ENCODE data around the gene HSD17B1.

The HSD17B1 gene

DNA sequence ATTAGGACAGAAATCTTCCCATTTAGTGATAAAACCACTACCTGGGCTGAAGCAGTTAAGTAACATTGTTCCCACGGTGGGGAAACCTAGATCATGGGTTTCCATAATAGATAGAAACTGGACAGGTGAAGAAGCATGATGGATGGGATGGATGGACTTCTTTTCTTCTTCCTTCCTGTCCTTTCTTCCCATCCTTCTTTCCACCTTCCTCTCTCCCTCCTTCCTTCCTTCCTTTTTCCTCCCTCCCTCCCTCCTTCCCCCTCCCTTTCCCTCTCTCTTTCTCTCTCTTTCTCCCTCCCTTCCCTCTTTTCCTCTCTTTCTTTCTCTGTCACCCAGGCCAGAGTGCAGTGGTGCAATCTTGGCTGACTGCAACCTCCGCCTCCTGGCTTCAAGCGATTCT is 21.7 kb downstream of the HSD17B1 start:
- TF ChIP-seq, protein P1, sequence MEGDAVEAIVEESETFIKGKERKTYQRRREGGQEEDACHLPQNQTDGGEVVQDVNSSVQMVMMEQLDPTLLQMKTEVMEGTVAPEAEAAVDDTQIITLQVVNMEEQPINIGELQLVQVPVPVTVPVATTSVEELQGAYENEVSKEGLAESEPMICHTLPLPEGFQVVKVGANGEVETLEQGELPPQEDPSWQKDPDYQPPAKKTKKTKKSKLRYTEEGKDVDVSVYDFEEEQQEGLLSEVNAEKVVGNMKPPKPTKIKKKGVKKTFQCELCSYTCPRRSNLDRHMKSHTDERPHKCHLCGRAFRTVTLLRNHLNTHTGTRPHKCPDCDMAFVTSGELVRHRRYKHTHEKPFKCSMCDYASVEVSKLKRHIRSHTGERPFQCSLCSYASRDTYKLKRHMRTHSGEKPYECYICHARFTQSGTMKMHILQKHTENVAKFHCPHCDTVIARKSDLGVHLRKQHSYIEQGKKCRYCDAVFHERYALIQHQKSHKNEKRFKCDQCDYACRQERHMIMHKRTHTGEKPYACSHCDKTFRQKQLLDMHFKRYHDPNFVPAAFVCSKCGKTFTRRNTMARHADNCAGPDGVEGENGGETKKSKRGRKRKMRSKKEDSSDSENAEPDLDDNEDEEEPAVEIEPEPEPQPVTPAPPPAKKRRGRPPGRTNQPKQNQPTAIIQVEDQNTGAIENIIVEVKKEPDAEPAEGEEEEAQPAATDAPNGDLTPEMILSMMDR (IDR thresholded peaks at IDR 0.05; ENCODE audit: borderline replicate concordance, control extremely low read depth, extremely low read depth, insufficient read depth, missing control alignments), result no peak
- in situ Hi-C loops (cut with MboI; ENCODE audit: low sequenced_read_pairs, unreplicated experiment), result no loop called here
- no peak for DNase-seq (ENCODE audit: low spot score)

DNA sequence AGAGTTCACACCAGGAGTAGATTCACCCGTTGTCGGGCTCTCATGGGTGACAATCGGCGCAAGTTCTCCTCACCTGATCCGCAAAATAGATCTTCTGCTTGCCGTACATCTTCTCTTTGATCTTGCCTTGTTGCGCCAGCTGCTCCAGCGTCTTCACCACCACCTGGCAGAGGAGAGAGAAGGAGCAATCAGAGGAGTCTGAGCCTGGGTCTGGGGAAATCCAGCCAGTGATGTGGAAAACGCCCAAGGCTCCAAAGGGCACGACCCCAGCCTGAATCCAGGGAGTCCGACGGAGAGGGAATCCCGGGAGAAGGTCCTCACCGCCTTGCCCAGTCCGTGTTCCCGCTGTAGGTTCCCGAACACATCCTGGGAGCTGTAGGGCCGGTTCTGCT is 24.4 kb downstream of the HSD17B1 start:
- in situ Hi-C loops (cut with MboI; ENCODE audit: low sequenced_read_pairs, unreplicated experiment), result no loop called here
- TF ChIP-seq, protein P1 (IDR thresholded peaks at IDR 0.05; ENCODE audit: borderline replicate concordance, control extremely low read depth, extremely low read depth, insufficient read depth, missing control alignments), result no peak
- DNase-seq (ENCODE audit: low spot score), result no peak

DNA sequence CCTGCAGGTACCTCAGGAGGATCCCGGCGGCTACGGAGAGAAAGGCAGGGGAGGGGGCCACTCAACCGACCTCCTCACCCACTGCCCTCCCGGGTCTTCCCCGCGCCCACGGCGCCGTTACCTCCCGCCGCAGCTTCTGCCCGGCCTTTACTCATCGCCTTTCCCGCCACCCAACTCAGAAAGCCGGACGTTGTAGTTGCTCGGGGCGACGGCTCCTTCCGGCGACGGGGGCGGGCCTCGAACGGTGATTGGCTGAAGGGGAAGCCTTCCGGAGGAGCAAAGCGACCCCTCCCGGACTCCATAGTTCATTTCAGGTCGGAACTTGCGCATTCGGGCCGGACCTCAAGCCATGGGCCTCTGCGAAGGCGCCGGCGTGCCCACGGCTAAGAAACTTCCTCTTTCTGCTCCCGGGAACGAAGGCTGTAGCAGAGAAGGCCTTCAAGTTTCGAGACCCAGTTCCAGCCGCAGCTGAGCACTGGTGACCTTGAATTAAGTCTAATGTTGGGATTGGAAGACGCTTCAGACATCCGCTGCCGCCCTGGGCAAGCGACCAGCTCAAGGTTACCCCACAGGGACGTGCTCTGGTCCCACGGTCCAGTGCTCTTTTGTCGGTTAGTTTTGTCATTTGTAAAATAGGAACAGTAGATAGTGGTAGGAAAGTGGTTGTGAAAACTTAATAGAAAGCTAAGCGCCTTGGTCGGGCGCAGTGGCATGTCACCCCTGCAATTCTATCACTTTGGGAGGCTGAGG is 25.0 kb downstream of the HSD17B1 start, which contains the start of gene PSMC3IP:
TSS of gene PSMC3IP (minus strand) at position 198 of the 750 bp plus-strand sequence. CDS start at position 155, 43 bp downstream.
- in situ Hi-C loops (cut with MboI; ENCODE audit: low sequenced_read_pairs, unreplicated experiment), result no loop called here
- DNase-seq (ENCODE audit: low spot score), result peak; percentile 98
- TF ChIP-seq, protein P1 (IDR thresholded peaks at IDR 0.05; ENCODE audit: borderline replicate concordance, control extremely low read depth, extremely low read depth, insufficient read depth, missing control alignments), result peak; percentile 34

DNA sequence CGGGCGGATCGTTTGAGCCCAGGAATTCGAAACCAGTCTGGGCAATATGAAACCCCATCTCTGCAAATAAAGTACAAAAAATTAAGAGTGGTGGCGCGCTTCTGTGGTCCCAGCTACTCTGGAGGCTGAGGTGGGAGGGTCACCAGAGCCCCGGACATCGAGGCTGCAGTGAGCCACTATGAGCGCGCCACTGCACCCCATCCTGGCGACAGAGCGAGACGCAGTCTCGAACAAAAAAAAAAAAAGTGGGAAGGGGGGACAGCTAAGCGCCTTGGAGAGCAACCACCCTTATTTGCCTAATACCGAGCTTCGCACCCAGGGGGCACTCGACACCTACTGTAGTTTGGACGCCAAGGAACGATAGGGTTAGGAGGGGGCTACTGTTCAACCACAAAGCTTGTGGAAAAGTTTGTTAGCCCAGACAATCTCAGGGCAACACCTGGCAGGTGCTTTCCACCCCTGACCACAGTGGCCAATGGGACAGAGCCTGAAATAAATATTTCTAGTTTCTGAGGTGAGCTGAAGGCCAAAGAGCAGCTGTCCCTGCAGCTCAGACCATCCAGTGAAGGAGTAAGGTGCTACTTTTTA is 25.7 kb downstream of the HSD17B1 start:
- DNase-seq (ENCODE audit: low spot score), result peak; percentile 89
- in situ Hi-C loops (cut with MboI; ENCODE audit: low sequenced_read_pairs, unreplicated experiment), result no loop called here
- TF ChIP-seq, protein P1 (IDR thresholded peaks at IDR 0.05; ENCODE audit: borderline replicate concordance, control extremely low read depth, extremely low read depth, insufficient read depth, missing control alignments), result peak; percentile 74

DNA sequence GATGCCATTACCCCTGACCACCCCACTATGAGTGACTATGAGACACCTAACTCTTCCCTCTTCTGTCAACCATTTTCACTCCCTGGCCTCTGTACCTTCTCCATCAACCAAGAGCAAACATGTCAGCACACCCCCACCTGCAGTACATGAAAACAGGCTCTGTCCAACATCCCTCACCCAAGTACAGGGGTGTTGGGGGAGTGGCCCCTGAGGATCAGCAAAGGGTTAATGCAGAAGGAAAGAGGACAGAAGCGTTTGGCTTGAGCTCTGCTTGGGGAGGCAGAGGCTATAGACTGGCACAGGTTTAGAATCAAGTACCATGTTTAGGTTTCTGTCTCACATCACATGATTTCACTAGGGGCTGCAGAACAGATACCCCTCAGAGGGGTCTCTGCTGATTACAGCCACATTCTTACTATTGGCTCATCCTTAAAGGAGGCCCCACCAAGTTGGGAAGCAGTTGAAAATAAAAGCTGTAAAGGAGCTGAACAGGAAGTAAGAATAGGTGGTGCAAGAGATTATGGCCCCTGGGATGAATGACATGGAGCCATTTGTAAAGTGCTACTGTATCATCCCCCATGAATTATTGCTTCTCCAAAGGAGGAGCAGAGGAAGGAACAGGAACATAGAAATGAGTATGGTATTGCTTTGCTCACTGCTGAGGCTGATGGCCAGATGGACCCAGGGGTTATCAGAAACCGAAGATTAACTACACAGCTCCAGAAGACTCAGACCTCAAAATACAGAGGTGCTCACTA is 27.2 kb downstream of the HSD17B1 start:
- TF ChIP-seq, protein P1 (IDR thresholded peaks at IDR 0.05; ENCODE audit: borderline replicate concordance, control extremely low read depth, extremely low read depth, insufficient read depth, missing control alignments), result no peak
- in situ Hi-C loops (cut with MboI; ENCODE audit: low sequenced_read_pairs, unreplicated experiment), result no loop called here
- DNase-seq (ENCODE audit: low spot score), result no peak

DNA sequence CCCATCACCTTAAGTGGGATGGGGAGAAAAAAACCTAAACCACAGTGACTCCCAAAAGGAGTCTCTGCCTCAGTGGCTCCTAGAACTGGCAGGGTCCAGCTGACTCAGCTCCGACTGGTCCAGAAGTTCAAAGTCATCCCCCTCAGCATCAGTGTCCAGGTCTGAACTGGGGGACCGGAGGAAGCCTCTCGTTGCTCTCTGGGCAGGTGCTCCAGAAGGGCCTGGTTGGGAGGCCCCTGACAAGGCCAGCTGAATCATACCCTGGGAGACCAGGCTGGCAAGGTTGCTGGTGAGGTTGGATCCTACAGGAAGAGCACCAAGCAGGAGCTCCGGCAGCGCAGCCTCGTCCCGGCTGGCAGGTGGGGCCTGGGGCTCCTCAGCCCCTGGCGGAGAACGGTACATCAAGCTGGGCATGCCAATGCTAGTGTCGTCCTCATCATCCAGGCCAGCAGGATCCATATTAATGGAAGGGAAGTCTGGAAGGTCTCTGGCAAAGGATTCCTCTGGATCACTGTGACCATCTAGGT is 29.1 kb downstream of the HSD17B1 start:
- in situ Hi-C loops (cut with MboI; ENCODE audit: low sequenced_read_pairs, unreplicated experiment), result no loop called here
- TF ChIP-seq, protein P1 (IDR thresholded peaks at IDR 0.05; ENCODE audit: borderline replicate concordance, control extremely low read depth, extremely low read depth, insufficient read depth, missing control alignments), result no peak
- no peak for DNase-seq (ENCODE audit: low spot score)
